BJ (cell line): Measurements from ENCODE around the gene RYR1. TPM values are rescaled to one million over a fixed set of nuclear protein-coding genes. Genes with fewer than 3 reads are reported as not detected.
"Not testable (repeated sequence)": the region's sequence is repeated elsewhere in the genome, so short reads cannot be mapped to it uniquely, and the experiment has no call there.

ENCODE experiments used
- CTCF ChIA-PET: fragments of 350-600 bp; formaldehyde crosslinking; extraction: SDS; loops from one replicate; lab custom pipeline; 2021; ENCODE audit warnings: antibody characterized with exemption, inconsistent platforms; lab: Yijun Ruan, JAX
- POLR2A ChIA-PET: fragments of 300-600 bp; sonication (Branson Sonifier 250); formaldehyde crosslinking; extraction: SDS; loops from one replicate; lab custom pipeline; 2021; ENCODE audit warnings: antibody characterized with exemption; lab: Charles Lee
- DNase-seq: peaks from one replicate; pipeline ENCODE4 v3.0.0-alpha.2; 2011; ENCODE audit warnings: low read depth
- H3K27me3 ChIP-seq: 2 replicates; pipeline ENCODE4 v1.6.0; 2011; ENCODE audit warnings: low read length; ENCODE audit not compliant: control insufficient read depth, insufficient read depth
- H3K36me3 ChIP-seq: 2 replicates; pipeline ENCODE4 v1.5.1; 2011; ENCODE audit warnings: low read length; ENCODE audit not compliant: control insufficient read depth, insufficient read depth
- H3K4me3 ChIP-seq: 2 replicates; pipeline ENCODE4 v1.5.1; 2011; ENCODE audit warnings: low read depth, mild to moderate bottlenecking, control low read depth, low read length
- polyA plus RNA-seq: library from polyadenylated mRNA; depleted of rRNA; stranded (reverse); fragments of >200 nt; gene quantifications from 2 replicates; pipeline ENCODE4 v1.2.3, GENCODE V29; 2011
- TF ChIP-seq, protein P1 (sequence below): IDR thresholded peaks from 2 replicates; pipeline ENCODE4 v1.5.1; 2011; ENCODE audit warnings: low read depth, mild to moderate bottlenecking, control low read depth, inconsistent platforms, low read length, moderate library complexity; ENCODE audit not compliant: insufficient read depth

The RYR1 gene
- polyA plus RNA-seq, 1 experiment = 0.04 TPM

DNA sequence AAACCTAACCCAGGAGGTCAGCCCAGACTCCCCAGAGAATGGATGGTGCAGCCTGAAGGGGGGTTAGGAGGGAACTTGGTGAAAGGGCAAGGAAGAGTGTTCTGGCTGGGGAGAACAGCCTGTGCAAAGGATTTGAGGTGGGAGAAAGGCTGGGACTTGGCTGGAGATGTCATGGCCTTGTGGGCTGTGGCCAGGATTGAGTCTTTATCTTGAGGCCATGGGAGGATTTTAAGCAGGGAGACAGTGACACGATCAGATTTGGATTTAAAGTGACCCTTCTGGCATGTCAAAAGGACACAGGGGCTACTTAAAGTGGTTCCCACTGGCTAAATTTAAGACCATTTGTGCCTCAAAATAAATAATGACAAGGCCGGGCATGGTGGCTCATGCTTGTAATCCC, 154.6 kb downstream of the RYR1 start:
- Histone ChIP-seq H3K27me3 (no peaks in the 10 kb centered on the region), H3K4me3 (no peak overlapping the region), H3K36me3 (no peaks in the 10 kb centered on the region)
- POLR2A ChIA-PET = no interaction called here
- CTCF ChIA-PET = no interaction called here
- TF ChIP-seq, protein P1, sequence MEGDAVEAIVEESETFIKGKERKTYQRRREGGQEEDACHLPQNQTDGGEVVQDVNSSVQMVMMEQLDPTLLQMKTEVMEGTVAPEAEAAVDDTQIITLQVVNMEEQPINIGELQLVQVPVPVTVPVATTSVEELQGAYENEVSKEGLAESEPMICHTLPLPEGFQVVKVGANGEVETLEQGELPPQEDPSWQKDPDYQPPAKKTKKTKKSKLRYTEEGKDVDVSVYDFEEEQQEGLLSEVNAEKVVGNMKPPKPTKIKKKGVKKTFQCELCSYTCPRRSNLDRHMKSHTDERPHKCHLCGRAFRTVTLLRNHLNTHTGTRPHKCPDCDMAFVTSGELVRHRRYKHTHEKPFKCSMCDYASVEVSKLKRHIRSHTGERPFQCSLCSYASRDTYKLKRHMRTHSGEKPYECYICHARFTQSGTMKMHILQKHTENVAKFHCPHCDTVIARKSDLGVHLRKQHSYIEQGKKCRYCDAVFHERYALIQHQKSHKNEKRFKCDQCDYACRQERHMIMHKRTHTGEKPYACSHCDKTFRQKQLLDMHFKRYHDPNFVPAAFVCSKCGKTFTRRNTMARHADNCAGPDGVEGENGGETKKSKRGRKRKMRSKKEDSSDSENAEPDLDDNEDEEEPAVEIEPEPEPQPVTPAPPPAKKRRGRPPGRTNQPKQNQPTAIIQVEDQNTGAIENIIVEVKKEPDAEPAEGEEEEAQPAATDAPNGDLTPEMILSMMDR = no peak
- no peak for DNase-seq

DNA sequence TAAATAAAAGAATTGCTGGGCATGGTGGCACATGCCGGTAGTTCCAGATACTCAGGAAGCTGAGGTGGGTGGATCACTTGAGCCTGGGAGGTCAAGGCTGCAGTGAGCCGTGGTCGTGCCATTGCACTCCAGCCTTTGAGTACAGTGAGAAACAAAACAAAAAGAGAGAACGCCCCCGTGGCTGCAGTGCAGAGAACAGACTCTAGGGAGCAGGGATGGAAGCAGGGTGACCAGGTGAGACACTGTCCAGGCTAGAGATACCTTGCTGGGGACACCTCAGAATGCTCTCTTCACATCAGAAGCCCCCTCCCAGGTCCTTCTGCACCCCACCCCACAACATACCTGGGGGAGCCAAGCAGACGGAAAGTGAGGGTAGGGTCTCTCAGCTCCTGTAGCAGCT, 159.4 kb downstream of the RYR1 start:
- CTCF ChIA-PET = interaction anchor here (0.6 kb wide), 2 partner anchors 18 to 941 kb away, joined by 3 read pairs; no protein-coding TSS in a partner anchor
- POLR2A ChIA-PET = no interaction called here
- Histone ChIP-seq H3K36me3 (no peaks in the 10 kb centered on the region), H3K27me3 (no peaks in the 10 kb centered on the region), H3K4me3 (no peak overlapping the region)
- TF ChIP-seq, protein P1 = no peak
- no peak for DNase-seq

DNA sequence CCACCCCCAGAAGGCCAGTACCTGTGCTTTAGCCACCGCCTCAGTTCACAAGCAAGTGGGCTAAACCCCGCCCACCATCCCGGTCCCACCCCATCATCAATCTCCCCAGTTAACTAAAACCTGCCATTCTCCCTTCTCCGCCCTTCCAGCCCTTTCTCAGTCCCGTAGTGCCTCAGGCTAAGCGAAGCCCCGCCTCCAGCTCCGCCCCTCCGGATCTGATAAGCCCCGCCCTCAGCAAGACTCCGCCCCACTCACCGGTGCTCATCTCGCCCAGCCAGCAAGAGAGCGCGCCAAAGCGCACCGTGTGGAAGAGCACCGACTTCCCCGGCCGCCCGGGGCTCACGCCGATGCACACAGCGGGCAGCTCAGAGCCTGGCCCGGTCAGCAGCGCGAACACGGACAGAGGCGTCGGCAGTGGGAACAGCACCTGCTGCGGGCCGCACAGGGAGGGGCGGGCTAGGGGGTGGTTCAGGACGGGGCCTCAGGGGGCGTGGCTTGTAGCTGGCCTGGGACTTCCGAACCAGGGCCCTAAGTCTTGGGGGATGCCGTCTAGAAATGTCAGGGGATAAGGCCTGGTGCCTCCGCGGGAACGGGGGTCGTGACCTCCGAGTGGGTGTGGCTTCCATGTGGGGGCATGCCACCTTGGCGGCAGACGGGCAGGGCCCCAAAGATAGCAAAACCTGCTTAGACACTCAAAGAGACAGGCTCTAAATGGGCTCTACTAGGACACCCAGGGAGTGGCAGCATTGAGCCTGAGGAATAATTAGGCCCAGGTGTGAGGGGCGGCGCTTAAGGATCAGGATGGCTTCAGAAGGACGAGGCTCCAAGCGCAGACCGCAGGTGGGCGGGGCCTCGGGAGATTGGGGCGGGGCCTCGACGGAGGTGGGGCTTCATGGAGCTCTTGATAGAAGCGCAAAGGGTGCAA, 162.8 kb downstream of the RYR1 start:
- ChIA-PET POLR2A (no interaction called here), CTCF (interaction anchor here (1.7 to 1.9 kb wide), 2 partner anchors 81 to 334 kb away, joined by 3 to 5 read pairs; partner anchors contain the start of genes MRPS12 and SARS2)
- Histone ChIP-seq H3K27me3 (no peaks in the 10 kb centered on the region), H3K4me3 (no peak overlapping the region), H3K36me3 (no peaks in the 10 kb centered on the region)
- TF ChIP-seq, protein P1 = no peak
- DNase-seq = no peak

DNA sequence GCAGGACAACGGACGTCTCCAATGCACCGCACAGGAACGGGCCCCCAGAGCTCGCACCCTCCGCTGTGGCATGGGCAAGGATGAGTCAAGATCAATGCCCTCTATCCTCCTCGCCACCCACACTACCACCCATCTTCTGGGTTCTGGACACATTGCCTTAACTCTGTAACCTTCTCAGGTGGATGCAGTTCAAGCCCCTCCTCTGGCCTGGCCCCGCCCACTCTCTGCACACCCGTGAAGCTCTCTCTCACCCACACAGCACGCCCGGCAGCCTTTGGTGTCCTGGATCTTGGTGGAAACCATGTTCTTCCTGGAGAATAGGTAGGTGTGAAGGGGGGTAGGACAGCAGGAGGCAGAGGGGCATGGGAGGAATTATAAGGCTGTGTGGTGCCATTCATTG, 163.6 kb downstream of the RYR1 start:
- POLR2A ChIA-PET = no interaction called here
- CTCF ChIA-PET = no interaction called here
- H3K4me3 ChIP-seq = no peak overlapping the region

DNA sequence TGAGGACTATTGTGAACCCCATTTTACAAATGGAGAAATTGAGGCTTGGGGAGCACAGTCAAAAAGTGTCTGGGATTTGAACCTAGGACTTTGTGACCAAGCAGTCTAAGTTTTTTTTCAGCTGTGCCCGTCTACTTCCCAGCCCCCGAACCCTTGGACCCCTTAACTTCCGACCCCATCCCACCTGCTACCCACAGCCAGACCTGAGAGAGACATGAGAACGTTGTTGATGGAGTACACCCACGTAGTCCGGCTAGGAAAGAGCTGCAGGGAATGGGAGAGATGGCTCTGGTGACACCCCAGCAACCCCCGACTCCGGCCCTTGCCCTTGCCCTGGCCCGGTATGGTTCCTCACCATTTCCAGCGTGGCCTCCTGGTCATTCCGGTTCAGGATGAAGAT, 166.2 kb downstream of the RYR1 start:
- CTCF ChIA-PET = no interaction called here
- Histone ChIP-seq H3K27me3 (no peaks in the 10 kb centered on the region), H3K36me3 (no peaks in the 10 kb centered on the region), H3K4me3 (no peak overlapping the region)
- TF ChIP-seq, protein P1 = no peak
- POLR2A ChIA-PET = no interaction called here
- no peak for DNase-seq

More for the DNA sequence above, 163.6 kb downstream of the RYR1 start:
- TF ChIP-seq, protein P1 = no peak
- Histone ChIP-seq H3K27me3 (no peaks in the 10 kb centered on the region), H3K36me3 (no peaks in the 10 kb centered on the region)
- no peak for DNase-seq

DNA sequence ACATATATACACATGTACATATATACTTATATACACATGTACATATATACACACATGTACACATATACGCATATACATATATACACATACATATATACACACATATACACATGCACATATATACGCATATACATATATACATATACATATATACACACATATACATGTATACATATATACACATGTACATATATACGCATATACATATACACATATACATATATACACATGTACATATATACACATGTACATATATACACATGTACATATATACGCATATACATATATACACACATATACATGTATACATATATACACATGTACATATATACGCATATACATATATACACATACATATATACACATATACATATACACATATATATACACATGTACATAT, 169.4 kb downstream of the RYR1 start:
- H3K4me3 ChIP-seq, CTCF ChIA-PET, POLR2A ChIA-PET, H3K36me3 ChIP-seq, H3K27me3 ChIP-seq, DNase-seq: not testable (repeated sequence)
